Activated naive CD4-positive, alpha-beta T cell (primary cell): ENCODE results near the gene AADACL3.
"Not testable (repeated sequence)": the region's sequence is repeated elsewhere in the genome, so short reads cannot be mapped to it uniquely, and the experiment has no call there.

Source experiments
- DNase-seq, 4 experiments: peaks; one replicate each; lab custom pipeline; 2025; lab: John Stamatoyannopoulos, UW

The AADACL3 gene

GRCh38 chr1:12715896-12716437 lies at the start of gene AADACL3:
TSS of gene AADACL3 (plus strand) at chr1:12716110. CDS start at chr1:12716177, 67 bp downstream.
- no peak for DNase-seq

- no peak for DNase-seq
Measured at GRCh38 chr1:12666141-12666735, 49.7 kb upstream of the AADACL3 start.

- no peak for DNase-seq
Measured at GRCh38 chr1:12669529-12670068, 46.3 kb upstream of the AADACL3 start.

- DNase-seq, result no peak
Measured at GRCh38 chr1:12674358-12674757, 41.6 kb upstream of the AADACL3 start.

GRCh38 chr1:12676122-12676521 lies 39.8 kb upstream of the AADACL3 start:
- DNase-seq, result not testable (repeated sequence)

- DNase-seq, result no peak
Measured at GRCh38 chr1:12677565-12677964, 38.3 kb upstream of the AADACL3 start.

- no peak for DNase-seq
Measured at GRCh38 chr1:12678350-12678749, 37.6 kb upstream of the AADACL3 start.

- no peak for DNase-seq
Measured at GRCh38 chr1:12678820-12679219, 37.1 kb upstream of the AADACL3 start.

GRCh38 chr1:12690156-12690555 lies 25.8 kb upstream of the AADACL3 start:
- no peak for DNase-seq

GRCh38 chr1:12692967-12693782 lies 22.7 kb upstream of the AADACL3 start:
- DNase-seq, result no peak

GRCh38 chr1:12696658-12697057 lies 19.3 kb upstream of the AADACL3 start:
- no peak for DNase-seq

- no peak for DNase-seq
Measured at GRCh38 chr1:12697397-12697796, 18.5 kb upstream of the AADACL3 start.

- no peak for DNase-seq
Measured at GRCh38 chr1:12703821-12704451, 12.0 kb upstream of the AADACL3 start.

- no peak for DNase-seq
Measured at GRCh38 chr1:12706061-12706460, 9.8 kb upstream of the AADACL3 start.

GRCh38 chr1:12708396-12709090 lies 7.4 kb upstream of the AADACL3 start:
- DNase-seq, result no peak

- DNase-seq, result no peak
Measured at GRCh38 chr1:12709091-12709491, 6.8 kb upstream of the AADACL3 start.

- no peak for DNase-seq
Measured at GRCh38 chr1:12709696-12710095, 6.2 kb upstream of the AADACL3 start.

GRCh38 chr1:12711536-12711935 lies 4.4 kb upstream of the AADACL3 start:
- DNase-seq, result no peak

GRCh38 chr1:12712076-12712475 lies 3.8 kb upstream of the AADACL3 start:
- DNase-seq, result no peak

- DNase-seq, result no peak
Measured at GRCh38 chr1:12712929-12713328, 3.0 kb upstream of the AADACL3 start.

GRCh38 chr1:12713651-12714050 lies 2.3 kb upstream of the AADACL3 start:
- not testable (repeated sequence) for DNase-seq
